DOHH2 (cell line): ENCODE data around the gene MAFG.

Experiments
- EZH2phosphoT487 ChIP-seq: fragments of 200-600 bp; sonication (generic); IDR thresholded peaks from 2 replicates; pipeline ENCODE4 v1.6.1; 2017; ENCODE audit warnings: borderline replicate concordance, mild to moderate bottlenecking, antibody characterized with exemption, low read length, moderate library complexity, mixed read lengths
- TF ChIP-seq, protein P1 (sequence below): fragments of 200-600 bp; sonication (generic); IDR thresholded peaks from one replicate; pipeline ENCODE4 v1.5.1; 2014; ENCODE audit warnings: antibody characterized with exemption, mild to moderate bottlenecking, low read depth, low read length; ENCODE audit not compliant: poor library complexity, severe bottlenecking

DNA sequence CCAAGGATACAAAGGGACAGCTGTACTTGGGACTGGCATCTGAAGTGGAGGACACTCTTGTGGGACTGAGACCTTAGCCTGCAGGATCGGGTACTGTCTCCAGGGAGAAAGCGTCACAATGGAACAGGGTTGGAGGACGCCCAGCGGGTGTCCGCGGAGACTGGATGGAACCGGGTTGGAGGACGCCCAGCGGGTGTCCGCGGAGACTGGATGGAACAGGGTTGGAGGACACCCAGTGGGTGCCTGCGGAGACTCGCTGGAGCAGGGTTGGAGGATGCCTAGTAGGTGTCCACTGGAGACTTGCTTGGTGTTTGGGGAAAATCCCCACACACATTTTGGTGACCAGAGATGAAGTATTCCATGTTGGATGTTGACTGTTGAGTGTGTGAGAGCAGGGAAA lies 19.7 kb upstream of the MAFG start, which contains the start of gene MYADML2:
- TF ChIP-seq, protein P1, sequence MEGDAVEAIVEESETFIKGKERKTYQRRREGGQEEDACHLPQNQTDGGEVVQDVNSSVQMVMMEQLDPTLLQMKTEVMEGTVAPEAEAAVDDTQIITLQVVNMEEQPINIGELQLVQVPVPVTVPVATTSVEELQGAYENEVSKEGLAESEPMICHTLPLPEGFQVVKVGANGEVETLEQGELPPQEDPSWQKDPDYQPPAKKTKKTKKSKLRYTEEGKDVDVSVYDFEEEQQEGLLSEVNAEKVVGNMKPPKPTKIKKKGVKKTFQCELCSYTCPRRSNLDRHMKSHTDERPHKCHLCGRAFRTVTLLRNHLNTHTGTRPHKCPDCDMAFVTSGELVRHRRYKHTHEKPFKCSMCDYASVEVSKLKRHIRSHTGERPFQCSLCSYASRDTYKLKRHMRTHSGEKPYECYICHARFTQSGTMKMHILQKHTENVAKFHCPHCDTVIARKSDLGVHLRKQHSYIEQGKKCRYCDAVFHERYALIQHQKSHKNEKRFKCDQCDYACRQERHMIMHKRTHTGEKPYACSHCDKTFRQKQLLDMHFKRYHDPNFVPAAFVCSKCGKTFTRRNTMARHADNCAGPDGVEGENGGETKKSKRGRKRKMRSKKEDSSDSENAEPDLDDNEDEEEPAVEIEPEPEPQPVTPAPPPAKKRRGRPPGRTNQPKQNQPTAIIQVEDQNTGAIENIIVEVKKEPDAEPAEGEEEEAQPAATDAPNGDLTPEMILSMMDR, result no peak
- no peak for TF ChIP-seq EZH2phosphoT487
